ENCODE results near the gene KIF16B. TPM values are rescaled to one million over a fixed set of nuclear protein-coding genes. Genes with fewer than 3 reads are reported as not detected.

Gene KIF16B
- total RNA-seq, 1 experiment from 2014 or later: 7.0 TPM

DNA sequence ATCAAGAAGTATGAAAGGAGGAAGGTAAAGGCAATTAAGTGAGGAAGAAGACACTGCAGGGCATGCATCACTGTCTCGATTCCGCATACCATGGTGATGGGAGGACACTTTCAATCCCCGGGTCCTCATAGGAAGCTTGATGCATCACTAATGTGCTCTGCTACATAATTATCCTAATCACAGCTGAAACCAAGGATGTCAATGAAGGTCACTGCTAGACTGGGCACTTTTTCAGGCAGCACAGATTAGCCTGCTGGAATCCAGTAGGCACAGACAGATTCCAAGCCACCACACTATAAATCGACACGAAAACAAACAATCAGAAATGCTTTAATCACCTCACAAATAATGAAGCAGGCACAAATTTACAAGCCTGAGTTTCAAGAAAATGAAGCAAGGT is 206.7 kb downstream of the KIF16B start:
- CTCF ChIA-PET: no interaction called here
- POLR2A ChIA-PET: no interaction called here
- Histone ChIP-seq H3K4me1 (ENCODE audit: control insufficient read depth in 1 of 2, insufficient read depth in 2 of 2, low read length in 2 of 2) (no peaks in the 10 kb centered on the region), H3K4me2 (ENCODE audit: low read length) (no peak overlapping the region), H3K9me3 (ENCODE audit: control insufficient read depth in 1 of 2, insufficient read depth in 1 of 2, low read depth in 1 of 2, low read length in 2 of 2) (no peaks in the 10 kb centered on the region), H4K20me1 (ENCODE audit: insufficient read depth) (no peaks in the 10 kb centered on the region), H3K27me3 (ENCODE audit: insufficient read depth, low read length) (no peaks in the 10 kb centered on the region), H3K79me2 (ENCODE audit: insufficient read depth, low read length) (no peaks in the 10 kb centered on the region), H2AFZ (ENCODE audit: low read depth, low read length, poor library complexity, severe bottlenecking) (no peak overlapping the region), H3K4me3 (replicated peaks in 1 of 2; ENCODE audit: low read depth in 1 of 2, low read length in 2 of 2) (no peak overlapping the region), H3K36me3 (ENCODE audit: control insufficient read depth in 1 of 2, insufficient read depth in 2 of 2, low read length in 2 of 2) (no peaks in the 10 kb centered on the region), H3K27ac (ENCODE audit: low read depth, low read length) (no peak overlapping the region), H3K9me2 (ENCODE audit: insufficient read depth) (no peaks in the 10 kb centered on the region), H3K9ac (ENCODE audit: low read length) (no peak overlapping the region)
- ATAC-seq (no peak), DNase-seq (ENCODE audit: low read depth, low spot score) (no peak)
- no TSS peak for BruUV-seq (replicated peaks)
- RAD21 ChIA-PET (ENCODE audit: low non-redundant PET in 1 of 2, low total read pairs in 2 of 2, uncharacterized antibody in 2 of 2, unreplicated experiment in 2 of 2): no interaction called here
- TF ChIP-seq, protein P1, sequence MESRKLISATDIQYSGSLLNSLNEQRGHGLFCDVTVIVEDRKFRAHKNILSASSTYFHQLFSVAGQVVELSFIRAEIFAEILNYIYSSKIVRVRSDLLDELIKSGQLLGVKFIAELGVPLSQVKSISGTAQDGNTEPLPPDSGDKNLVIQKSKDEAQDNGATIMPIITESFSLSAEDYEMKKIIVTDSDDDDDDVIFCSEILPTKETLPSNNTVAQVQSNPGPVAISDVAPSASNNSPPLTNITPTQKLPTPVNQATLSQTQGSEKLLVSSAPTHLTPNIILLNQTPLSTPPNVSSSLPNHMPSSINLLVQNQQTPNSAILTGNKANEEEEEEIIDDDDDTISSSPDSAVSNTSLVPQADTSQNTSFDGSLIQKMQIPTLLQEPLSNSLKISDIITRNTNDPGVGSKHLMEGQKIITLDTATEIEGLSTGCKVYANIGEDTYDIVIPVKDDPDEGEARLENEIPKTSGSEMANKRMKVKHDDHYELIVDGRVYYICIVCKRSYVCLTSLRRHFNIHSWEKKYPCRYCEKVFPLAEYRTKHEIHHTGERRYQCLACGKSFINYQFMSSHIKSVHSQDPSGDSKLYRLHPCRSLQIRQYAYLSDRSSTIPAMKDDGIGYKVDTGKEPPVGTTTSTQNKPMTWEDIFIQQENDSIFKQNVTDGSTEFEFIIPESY (IDR thresholded peaks at IDR 0.05; ENCODE audit: extremely low read depth, insufficient replicate concordance, low read length): no peak
- TF ChIP-seq EZH2phosphoT487 (IDR thresholded peaks at IDR 0.05; ENCODE audit: borderline replicate concordance) (no peak), RAD21 (IDR thresholded peaks at IDR 0.05; ENCODE audit: low read depth) (no peak)
- intact Hi-C loops (cut with micrococcal nuclease): no loop called here

DNA sequence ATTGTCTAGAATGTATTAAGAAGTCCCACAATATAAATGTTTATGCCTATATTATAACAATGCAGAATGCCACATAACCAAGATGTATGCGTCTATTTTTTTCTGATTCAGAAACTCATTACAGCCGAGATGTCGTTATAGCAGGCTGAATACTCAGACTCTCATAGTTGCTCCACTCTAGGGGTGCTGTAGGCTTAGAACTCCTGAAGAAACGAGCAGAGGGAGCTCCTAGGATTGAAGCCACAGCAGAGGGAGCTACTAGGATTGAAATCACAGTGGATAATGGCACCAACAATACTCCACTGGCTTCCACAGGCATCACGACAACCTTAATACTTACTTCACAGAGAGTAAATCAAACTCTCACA is 208.9 kb downstream of the KIF16B start:
- ChIA-PET CTCF (no interaction called here), RAD21 (ENCODE audit: low non-redundant PET in 1 of 2, low total read pairs in 2 of 2, uncharacterized antibody in 2 of 2, unreplicated experiment in 2 of 2) (interaction anchor here in 1 of 2 experiments (0.6 kb wide), 1 partner anchor 271 kb away, joined by 4 read pairs; no protein-coding TSS in a partner anchor)
- DNase-seq (ENCODE audit: low read depth, low spot score): no peak

More for the DNA sequence above, 208.9 kb downstream of the KIF16B start:
- Histone ChIP-seq H3K79me2 (ENCODE audit: insufficient read depth, low read length) (no peaks in the 10 kb centered on the region), H3K27ac (ENCODE audit: low read depth, low read length) (no peak overlapping the region), H3K9me2 (ENCODE audit: insufficient read depth) (no peaks in the 10 kb centered on the region), H3K9me3 (ENCODE audit: control insufficient read depth in 1 of 2, insufficient read depth in 1 of 2, low read depth in 1 of 2, low read length in 2 of 2) (no peaks in the 10 kb centered on the region), H3K9ac (ENCODE audit: low read length) (no peak overlapping the region), H2AFZ (ENCODE audit: low read depth, low read length, poor library complexity, severe bottlenecking) (no peak overlapping the region), H3K4me1 (ENCODE audit: control insufficient read depth in 1 of 2, insufficient read depth in 2 of 2, low read length in 2 of 2) (no peaks in the 10 kb centered on the region), H3K4me3 (replicated peaks in 1 of 2; ENCODE audit: low read depth in 1 of 2, low read length in 2 of 2) (no peak overlapping the region), H3K4me2 (ENCODE audit: low read length) (no peak overlapping the region), H4K20me1 (ENCODE audit: insufficient read depth) (no peaks in the 10 kb centered on the region), H3K27me3 (ENCODE audit: insufficient read depth, low read length) (no peaks in the 10 kb centered on the region), H3K36me3 (ENCODE audit: control insufficient read depth in 1 of 2, insufficient read depth in 2 of 2, low read length in 2 of 2) (no peaks in the 10 kb centered on the region)
- BruUV-seq (replicated peaks): no TSS peak
- no peak for ATAC-seq
- POLR2A ChIA-PET: no interaction called here
- TF ChIP-seq, protein P2, sequence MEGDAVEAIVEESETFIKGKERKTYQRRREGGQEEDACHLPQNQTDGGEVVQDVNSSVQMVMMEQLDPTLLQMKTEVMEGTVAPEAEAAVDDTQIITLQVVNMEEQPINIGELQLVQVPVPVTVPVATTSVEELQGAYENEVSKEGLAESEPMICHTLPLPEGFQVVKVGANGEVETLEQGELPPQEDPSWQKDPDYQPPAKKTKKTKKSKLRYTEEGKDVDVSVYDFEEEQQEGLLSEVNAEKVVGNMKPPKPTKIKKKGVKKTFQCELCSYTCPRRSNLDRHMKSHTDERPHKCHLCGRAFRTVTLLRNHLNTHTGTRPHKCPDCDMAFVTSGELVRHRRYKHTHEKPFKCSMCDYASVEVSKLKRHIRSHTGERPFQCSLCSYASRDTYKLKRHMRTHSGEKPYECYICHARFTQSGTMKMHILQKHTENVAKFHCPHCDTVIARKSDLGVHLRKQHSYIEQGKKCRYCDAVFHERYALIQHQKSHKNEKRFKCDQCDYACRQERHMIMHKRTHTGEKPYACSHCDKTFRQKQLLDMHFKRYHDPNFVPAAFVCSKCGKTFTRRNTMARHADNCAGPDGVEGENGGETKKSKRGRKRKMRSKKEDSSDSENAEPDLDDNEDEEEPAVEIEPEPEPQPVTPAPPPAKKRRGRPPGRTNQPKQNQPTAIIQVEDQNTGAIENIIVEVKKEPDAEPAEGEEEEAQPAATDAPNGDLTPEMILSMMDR (IDR thresholded peaks at IDR 0.05 in 2 of 3, conservative IDR thresholded peaks at IDR 0.05 in 1 of 3; ENCODE audit: borderline replicate concordance in 1 of 3, insufficient read depth in 1 of 3, low read depth in 2 of 3, low read length in 2 of 3): no peak
- intact Hi-C loops (cut with micrococcal nuclease): no loop called here
